ENCODE data around the gene NCOA1. TPM values are rescaled to one million over a fixed set of nuclear protein-coding genes. Genes with fewer than 3 reads are reported as not detected.
"Not testable (repeated sequence)": the region's sequence is repeated elsewhere in the genome, so short reads cannot be mapped to it uniquely, and the experiment has no call there.

Gene NCOA1
- polyA plus RNA-seq, 4 donors: 38.7 to 49.8 (median 47.1) TPM

GRCh38 chr2:24473626-24474025 lies 17.4 kb upstream of the NCOA1 start:
- no peak for DNase-seq (ENCODE audit: low read depth in 4 of 4, low spot score in 2 of 4)

- no peak for DNase-seq (ENCODE audit: low read depth in 4 of 4, low spot score in 2 of 4)
Measured at GRCh38 chr2:24474053-24474452, 17.0 kb upstream of the NCOA1 start.

GRCh38 chr2:24477229-24477628 lies 13.8 kb upstream of the NCOA1 start:
- no peak for DNase-seq (ENCODE audit: low read depth in 4 of 4, low spot score in 2 of 4)

GRCh38 chr2:24478243-24478642 lies 12.8 kb upstream of the NCOA1 start:
- no peak for DNase-seq (ENCODE audit: low read depth in 4 of 4, low spot score in 2 of 4)

- DNase-seq (ENCODE audit: low read depth in 4 of 4, low spot score in 2 of 4): no peak
Measured at GRCh38 chr2:24480245-24480644, 10.8 kb upstream of the NCOA1 start.

GRCh38 chr2:24482251-24482971 lies 8.6 kb upstream of the NCOA1 start:
- DNase-seq (ENCODE audit: low read depth in 4 of 4, low spot score in 2 of 4): no peak

GRCh38 chr2:24482972-24483300 lies 8.1 kb upstream of the NCOA1 start:
- DNase-seq (ENCODE audit: low read depth in 4 of 4, low spot score in 2 of 4): no peak

GRCh38 chr2:24484677-24485076 lies 6.4 kb upstream of the NCOA1 start:
- not testable (repeated sequence) for DNase-seq (ENCODE audit: low read depth in 4 of 4, low spot score in 2 of 4)

GRCh38 chr2:24485197-24485596 lies 5.9 kb upstream of the NCOA1 start:
- no peak for DNase-seq (ENCODE audit: low read depth in 4 of 4, low spot score in 2 of 4)

- DNase-seq (ENCODE audit: low read depth in 4 of 4, low spot score in 2 of 4): peak in 1 of 4 donors; percentile 8
Measured at GRCh38 chr2:24486636-24487205, 4.3 kb upstream of the NCOA1 start.

- no peak for DNase-seq (ENCODE audit: low read depth in 4 of 4, low spot score in 2 of 4)
Measured at GRCh38 chr2:24489465-24490180, 1.4 kb upstream of the NCOA1 start.

GRCh38 chr2:24490181-24490689 lies 819 bp upstream of the NCOA1 start:
- peak in 1 of 4 donors; percentile 9 for DNase-seq (ENCODE audit: low read depth in 4 of 4, low spot score in 2 of 4)

GRCh38 chr2:24491542-24492420 lies 727 bp downstream of the NCOA1 start:
- peak in 2 of 4 donors; percentile 34 to 41 for DNase-seq (ENCODE audit: low read depth in 4 of 4, low spot score in 2 of 4)

- peak in 1 of 4 donors; percentile 36 for DNase-seq (ENCODE audit: low read depth in 4 of 4, low spot score in 2 of 4)
Measured at GRCh38 chr2:24492421-24493279, 1.6 kb downstream of the NCOA1 start.

- DNase-seq (ENCODE audit: low read depth in 4 of 4, low spot score in 2 of 4): no peak
Measured at GRCh38 chr2:24493713-24494112, 2.7 kb downstream of the NCOA1 start.

- DNase-seq (ENCODE audit: low read depth in 4 of 4, low spot score in 2 of 4): no peak
Measured at GRCh38 chr2:24494410-24494809, 3.4 kb downstream of the NCOA1 start.

GRCh38 chr2:24495451-24495850 lies 4.4 kb downstream of the NCOA1 start:
- no peak for DNase-seq (ENCODE audit: low read depth in 4 of 4, low spot score in 2 of 4)

GRCh38 chr2:24496959-24497358 lies 5.9 kb downstream of the NCOA1 start:
- DNase-seq (ENCODE audit: low read depth in 4 of 4, low spot score in 2 of 4): no peak

GRCh38 chr2:24497685-24498084 lies 6.6 kb downstream of the NCOA1 start:
- DNase-seq (ENCODE audit: low read depth in 4 of 4, low spot score in 2 of 4): no peak

- DNase-seq (ENCODE audit: low read depth in 4 of 4, low spot score in 2 of 4): no peak
Measured at GRCh38 chr2:24498121-24498520, 7.1 kb downstream of the NCOA1 start.

Data from left renal cortex interstitium (tissue), 4 donors.